ENCODE results near the gene RAP1GAP2.

RAP1GAP2 gene

DNA sequence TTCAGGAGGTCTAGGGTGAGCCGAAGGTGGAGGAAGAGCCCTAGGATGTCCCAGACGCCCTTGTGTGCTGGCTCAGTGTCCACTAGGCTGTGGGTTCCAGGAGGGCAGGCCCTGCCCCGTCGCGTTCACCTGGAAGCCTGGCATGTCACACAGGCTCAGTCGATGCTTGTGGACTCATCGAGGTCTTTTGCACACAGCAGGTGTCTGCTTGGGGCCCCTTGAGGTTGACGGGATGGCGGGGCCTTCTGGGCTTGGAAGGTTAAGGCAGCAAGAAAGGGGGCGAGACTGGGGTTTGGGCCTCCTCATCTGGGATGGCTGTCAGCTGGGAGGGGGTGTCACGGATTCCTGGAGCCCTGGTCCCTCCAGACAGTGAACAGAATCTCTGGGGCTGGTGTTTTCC, 1.9 kb downstream of the RAP1GAP2 start:
- DNase-seq (ENCODE audit: insufficient read length, low spot score) (no peak), FAIRE-seq (no peak)
- TF ChIP-seq, protein P1, sequence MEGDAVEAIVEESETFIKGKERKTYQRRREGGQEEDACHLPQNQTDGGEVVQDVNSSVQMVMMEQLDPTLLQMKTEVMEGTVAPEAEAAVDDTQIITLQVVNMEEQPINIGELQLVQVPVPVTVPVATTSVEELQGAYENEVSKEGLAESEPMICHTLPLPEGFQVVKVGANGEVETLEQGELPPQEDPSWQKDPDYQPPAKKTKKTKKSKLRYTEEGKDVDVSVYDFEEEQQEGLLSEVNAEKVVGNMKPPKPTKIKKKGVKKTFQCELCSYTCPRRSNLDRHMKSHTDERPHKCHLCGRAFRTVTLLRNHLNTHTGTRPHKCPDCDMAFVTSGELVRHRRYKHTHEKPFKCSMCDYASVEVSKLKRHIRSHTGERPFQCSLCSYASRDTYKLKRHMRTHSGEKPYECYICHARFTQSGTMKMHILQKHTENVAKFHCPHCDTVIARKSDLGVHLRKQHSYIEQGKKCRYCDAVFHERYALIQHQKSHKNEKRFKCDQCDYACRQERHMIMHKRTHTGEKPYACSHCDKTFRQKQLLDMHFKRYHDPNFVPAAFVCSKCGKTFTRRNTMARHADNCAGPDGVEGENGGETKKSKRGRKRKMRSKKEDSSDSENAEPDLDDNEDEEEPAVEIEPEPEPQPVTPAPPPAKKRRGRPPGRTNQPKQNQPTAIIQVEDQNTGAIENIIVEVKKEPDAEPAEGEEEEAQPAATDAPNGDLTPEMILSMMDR (IDR thresholded peaks at IDR 0.05; ENCODE audit: insufficient read depth, missing control alignments), result no peak

GRCh38 chr17:2798678-2799077, 2.4 kb downstream of the RAP1GAP2 start:
- no peak for DNase-seq (ENCODE audit: insufficient read length, low spot score)
- FAIRE-seq, result no peak
- TF ChIP-seq, protein P1 (IDR thresholded peaks at IDR 0.05; ENCODE audit: insufficient read depth, missing control alignments), result no peak

DNA sequence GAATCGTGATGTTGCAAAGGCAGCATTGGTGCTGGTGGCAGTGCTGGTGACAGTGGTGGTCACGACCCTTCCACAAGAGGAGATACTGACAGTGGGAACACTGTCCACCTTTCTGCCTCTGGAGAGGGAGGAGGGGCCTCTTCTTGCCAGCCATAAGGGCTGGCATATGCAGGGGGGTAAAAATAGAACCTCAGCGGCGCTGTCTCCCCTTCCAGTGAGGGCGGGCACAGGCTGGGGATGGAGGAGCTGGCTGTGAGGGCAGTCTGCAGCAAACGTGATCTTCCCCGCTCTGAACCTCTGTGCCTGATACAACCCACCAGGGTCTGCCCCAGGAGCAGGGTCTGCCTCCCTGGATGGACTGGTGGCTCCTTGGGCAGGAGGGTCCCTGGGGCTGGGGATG, 3.4 kb downstream of the RAP1GAP2 start:
- FAIRE-seq, result no peak
- no peak for DNase-seq (ENCODE audit: insufficient read length, low spot score)
- TF ChIP-seq, protein P1 (IDR thresholded peaks at IDR 0.05; ENCODE audit: insufficient read depth, missing control alignments), result no peak

- DNase-seq (ENCODE audit: insufficient read length, low spot score), result no peak
- FAIRE-seq, result no peak
- TF ChIP-seq, protein P1 (IDR thresholded peaks at IDR 0.05; ENCODE audit: insufficient read depth, missing control alignments), result no peak
Measured at GRCh38 chr17:2800367-2800766, 4.1 kb downstream of the RAP1GAP2 start.

- TF ChIP-seq, protein P1 (IDR thresholded peaks at IDR 0.05; ENCODE audit: insufficient read depth, missing control alignments), result no peak
- DNase-seq (ENCODE audit: insufficient read length, low spot score) (no peak), FAIRE-seq (no peak)
Measured at GRCh38 chr17:2801841-2802240, 5.6 kb downstream of the RAP1GAP2 start.

DNA sequence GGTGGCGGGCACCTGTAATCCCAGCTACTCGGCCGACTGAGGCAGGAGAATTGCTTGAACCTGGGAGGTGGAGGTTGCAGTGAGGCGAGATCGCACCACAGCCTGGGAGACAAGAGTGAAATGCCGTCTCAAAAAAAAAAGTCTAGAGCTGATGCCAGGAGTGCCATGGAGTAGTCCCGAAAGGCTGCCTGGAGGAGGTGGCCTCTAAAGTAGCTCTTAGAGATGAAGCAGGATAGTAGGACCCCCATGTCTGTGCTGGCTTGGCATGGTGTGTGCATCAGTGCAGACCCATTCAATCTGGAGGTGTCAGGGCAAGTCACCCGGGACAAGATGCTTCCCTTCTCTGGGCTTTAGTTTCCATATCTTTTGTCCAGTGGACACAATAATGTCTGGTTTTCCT, 6.3 kb downstream of the RAP1GAP2 start:
- no peak for FAIRE-seq
- DNase-seq (ENCODE audit: insufficient read length, low spot score), result no peak
- TF ChIP-seq, protein P1 (IDR thresholded peaks at IDR 0.05; ENCODE audit: insufficient read depth, missing control alignments), result no peak

DNA sequence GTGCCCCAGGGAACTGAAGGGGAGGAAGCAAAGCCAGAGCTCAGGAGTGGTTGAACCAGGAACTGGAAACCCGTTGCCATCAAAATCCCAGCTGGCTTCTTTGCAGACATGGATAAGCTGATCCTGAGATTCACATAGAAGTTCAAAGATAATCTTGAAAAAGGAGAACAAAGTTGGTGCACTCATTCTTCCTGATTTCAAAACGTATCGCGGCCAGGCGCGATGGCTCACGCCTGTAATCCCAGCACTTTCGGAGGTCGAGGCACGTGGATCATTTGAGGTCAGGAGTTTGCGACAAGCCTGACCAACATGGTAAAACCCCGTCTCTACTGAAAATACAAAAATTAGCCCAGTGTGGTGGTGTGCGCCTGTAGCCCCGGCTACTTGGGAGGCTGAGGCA, 7.1 kb downstream of the RAP1GAP2 start:
- DNase-seq (ENCODE audit: insufficient read length, low spot score), result no peak

More for the DNA sequence above, 7.1 kb downstream of the RAP1GAP2 start:
- TF ChIP-seq, protein P1 (IDR thresholded peaks at IDR 0.05; ENCODE audit: insufficient read depth, missing control alignments), result no peak
- no peak for FAIRE-seq
